GM12878 (cell line): ENCODE measurements around the gene UFD1. TPM values are rescaled to one million over a fixed set of nuclear protein-coding genes. Genes with fewer than 3 reads are reported as not detected.

Experiments used
- ATAC-seq: fragments of 200-7000 bp; cut with Tn5 transposase; 3 replicates; pipeline ENCODE4 v1.9.1; 2020; ENCODE audit warnings: mild to moderate bottlenecking, moderate library complexity
- BruUV-seq: library from RNA; stranded (reverse); fragments of 400-500 nt; replicated peaks from 2 replicates; lab custom pipeline; 2021; lab: Mats Ljungman, UMichigan
- CTCF ChIA-PET: fragments of 300-600 bp; sonication (Branson Sonifier 250); formaldehyde crosslinking; extraction: SDS; loops from one replicate; lab custom pipeline; 2021; ENCODE audit warnings: inconsistent platforms; lab: Yijun Ruan, JAX
- POLR2A ChIA-PET: fragments of 350-600 bp; formaldehyde crosslinking; extraction: SDS; loops from one replicate; lab custom pipeline; 2021; ENCODE audit warnings: inconsistent platforms; lab: Charles Lee
- RAD21 ChIA-PET: fragments of 300-600 bp; sonication (Branson Sonifier 250); formaldehyde crosslinking; loops from one replicate; lab custom pipeline; 2023; ENCODE audit warnings: antibody characterized with exemption; ENCODE audit not compliant: unreplicated experiment; lab: Charles Lee
- SMC1A ChIA-PET: fragments of 300-600 bp; sonication (Branson Sonifier 250); formaldehyde crosslinking; loops from one replicate; lab custom pipeline; 2023; ENCODE audit not compliant: unreplicated experiment, uncharacterized antibody; lab: Charles Lee
- DNase-seq: peaks from one replicate; pipeline ENCODE4 v3.0.0-alpha.2; 2011; ENCODE audit warnings: low read depth, low spot score
- FAIRE-seq: peaks from 3 replicates; lab custom pipeline; 2011; peaks lifted over from hg19 to GRCh38; lab: Jason Lieb, UNC
- H2AFZ ChIP-seq: 2 replicates; pipeline ENCODE4 v1.6.0; 2011; ENCODE audit warnings: low read depth, low read length, control low read depth; ENCODE audit not compliant: control insufficient read depth
- H3K27ac ChIP-seq: 2 replicates; pipeline ENCODE4 v1.5.1; 2011; ENCODE audit warnings: control low read depth; ENCODE audit not compliant: control insufficient read depth, insufficient read depth
- H3K27me3 ChIP-seq, 2 experiments: replicated peaks in 1 of 2; 2 replicates each; pipeline versions ENCODE4 v1.6.0 to v1.6.1; 2011; ENCODE audit warnings: low read length in 1 of 2; ENCODE audit not compliant: control insufficient read depth in 2 of 2, insufficient read depth in 2 of 2
- H3K36me3 ChIP-seq, 2 experiments: 2 replicates each; pipeline ENCODE4 v1.5.1; 2011; ENCODE audit warnings: low read length in 1 of 2; ENCODE audit not compliant: control insufficient read depth in 2 of 2, insufficient read depth in 2 of 2
- H3K4me1 ChIP-seq: 2 replicates; pipeline ENCODE4 v1.6.1; 2011; ENCODE audit warnings: mild to moderate bottlenecking, low read length, moderate library complexity, mixed read lengths; ENCODE audit not compliant: control insufficient read depth, insufficient read depth
- H3K4me2 ChIP-seq: 2 replicates; pipeline ENCODE4 v1.6.0; 2011; ENCODE audit warnings: control low read depth; ENCODE audit not compliant: control insufficient read depth, insufficient read depth
- H3K4me3 ChIP-seq: fragments of 200-600 bp; sonication (generic); 2 replicates; pipeline ENCODE4 v1.5.1; 2016
- H3K79me2 ChIP-seq: 2 replicates; pipeline ENCODE4 v1.6.0; 2011; ENCODE audit warnings: low read length; ENCODE audit not compliant: control insufficient read depth, insufficient read depth
- H3K9ac ChIP-seq: 2 replicates; pipeline ENCODE4 v1.8.0; 2011; ENCODE audit warnings: low read length, control low read depth, mixed read lengths; ENCODE audit not compliant: control insufficient read depth, insufficient read depth
- H3K9me3 ChIP-seq: replicated peaks from 3 replicates; pipeline ENCODE4 v1.5.1; 2011; ENCODE audit warnings: mild to moderate bottlenecking, low read length; ENCODE audit not compliant: control insufficient read depth, insufficient read depth
- H4K20me1 ChIP-seq: 2 replicates; pipeline ENCODE4 v1.6.0; 2011; ENCODE audit not compliant: control insufficient read depth, insufficient read depth
- ASH2L ChIP-seq: fragments of 300-600, 200-600 bp; sonication (generic); IDR thresholded peaks from 2 replicates; pipeline ENCODE4 v1.6.1; 2017; ENCODE audit warnings: low read depth, mild to moderate bottlenecking, borderline replicate concordance
- BHLHE40 ChIP-seq, 2 experiments: fragments of 450-650 bp in 1 of 2; IDR thresholded peaks; 2 replicates each; pipeline ENCODE4 v1.6.1; 2011 to 2017; ENCODE audit warnings: low read depth in 2 of 2, borderline replicate concordance in 1 of 2, improper control_type of control experiment in 1 of 2, low read length in 1 of 2, mild to moderate bottlenecking in 1 of 2
- CBFB ChIP-seq: IDR thresholded peaks from 2 replicates; pipeline ENCODE4 v1.6.1; 2016; ENCODE audit warnings: antibody characterized with exemption, low read depth
- CBX3 ChIP-seq: fragments of 200-600 bp; sonication (generic); IDR thresholded peaks from 2 replicates; pipeline ENCODE4 v1.6.1; 2016; ENCODE audit warnings: low read depth, borderline replicate concordance
- DPF2 ChIP-seq: fragments of 450-650 bp; IDR thresholded peaks from 2 replicates; pipeline ENCODE4 v1.6.1; 2017; ENCODE audit warnings: mild to moderate bottlenecking
- EP300 ChIP-seq, 2 experiments: fragments of 150-350 bp in 1 of 2; IDR thresholded peaks; 2 replicates each; pipeline ENCODE4 v1.6.1; 2011 to 2012; ENCODE audit warnings: low read depth in 2 of 2, low read length in 2 of 2, borderline replicate concordance in 1 of 2, improper control_type of control experiment in 1 of 2, inconsistent platforms in 1 of 2; ENCODE audit not compliant: control insufficient read depth in 1 of 2
- EZH2 ChIP-seq: IDR thresholded peaks from 2 replicates; pipeline ENCODE4 v1.6.1; 2012; ENCODE audit warnings: low read depth, mild to moderate bottlenecking, control low read depth, inconsistent platforms, low read length, borderline replicate concordance; ENCODE audit not compliant: control insufficient read depth
- MEF2B ChIP-seq: fragments of 450-650 bp; IDR thresholded peaks from 2 replicates; pipeline ENCODE4 v1.6.1; 2018; ENCODE audit warnings: mild to moderate bottlenecking, moderate library complexity; ENCODE audit not compliant: partially characterized antibody, poor library complexity, severe bottlenecking
- MTA2 ChIP-seq: fragments of 450-650 bp; IDR thresholded peaks from 2 replicates; pipeline ENCODE4 v1.6.1; 2016; ENCODE audit warnings: low read depth, mild to moderate bottlenecking, moderate library complexity
- MYB ChIP-seq: fragments of 150-350 bp; IDR thresholded peaks from 2 replicates; pipeline ENCODE4 v1.6.1; 2014; ENCODE audit warnings: mild to moderate bottlenecking, low read depth, low read length, borderline replicate concordance
- NFXL1 ChIP-seq: fragments of 450-650 bp; IDR thresholded peaks from 2 replicates; pipeline ENCODE4 v1.6.1; 2017; ENCODE audit warnings: antibody characterized with exemption, mild to moderate bottlenecking, borderline replicate concordance
- NR2F1 ChIP-seq: fragments of 450-650 bp; conservative IDR thresholded peaks from 2 replicates; pipeline ENCODE4 v1.6.1; 2017; ENCODE audit warnings: mild to moderate bottlenecking
- NRF1 ChIP-seq: conservative IDR thresholded peaks from 2 replicates; pipeline ENCODE4 v1.6.1; 2011; ENCODE audit warnings: mild to moderate bottlenecking, low read depth, low read length, improper control_type of control experiment
- RB1 ChIP-seq: fragments of 450-650 bp; formaldehyde crosslinking; IDR thresholded peaks from 2 replicates; pipeline ENCODE4 v1.6.1; 2017; ENCODE audit warnings: mild to moderate bottlenecking, borderline replicate concordance
- SMAD1 ChIP-seq: fragments of 450-650 bp; IDR thresholded peaks from 2 replicates; pipeline ENCODE4 v1.6.1; 2018; ENCODE audit warnings: mild to moderate bottlenecking, low read depth; ENCODE audit not compliant: partially characterized antibody
- STAT1 ChIP-seq: fragments of 450-650 bp; conservative IDR thresholded peaks from 2 replicates; pipeline ENCODE4 v1.6.1; 2014; ENCODE audit warnings: antibody characterized with exemption, mild to moderate bottlenecking
- TAF1 ChIP-seq: IDR thresholded peaks from 2 replicates; pipeline ENCODE4 v1.6.1; 2011; ENCODE audit warnings: mild to moderate bottlenecking, low read depth, low read length, borderline replicate concordance
- ZNF384 ChIP-seq: IDR thresholded peaks from 2 replicates; pipeline ENCODE4 v1.6.1; 2012; ENCODE audit warnings: low read depth, mild to moderate bottlenecking, low read length, improper control_type of control experiment, borderline replicate concordance
- WGBS: methylation state at CpG from one replicate; pipeline ENCODE4 v1.1.6; 2016; ENCODE audit warnings: low lambda C conversion rate; ENCODE audit not compliant: insufficient replicate concordance, insufficient coverage; ENCODE audit errors: missing lambda C conversion rate; 5-methylcytosine and 5-hydroxymethylcytosine counted together
- in situ Hi-C: fragments of 300-500 bp; cut with MboI; formaldehyde crosslinking; loops from 9 replicates; pipeline ENCODE4 v1.14.3; 2018; ENCODE audit warnings: mixed read lengths
- intact Hi-C: fragments of 100-400 bp; cut with micrococcal nuclease; formaldehyde crosslinking; loops from one replicate; pipeline ENCODE4 v1.14.2; 2022; ENCODE audit not compliant: unreplicated experiment
- polyA plus RNA-seq, 11 experiments: library from polyadenylated mRNA; depleted of rRNA in 4 of 11; unstranded in 6 of 11; stranded (reverse) in 5 of 11; fragments of >200 nt; fragmentation: Nextera tagmentation in 4 of 11; fragmentation: Illumina TruSeq in 1 of 11; extraction: Ambion mirVana in 4 of 11; extraction: Trizol in 1 of 11; gene quantifications; 1 replicate in 1 of 11; 2 replicates in 10 of 11; pipeline versions ENCODE4 v1.2.1 to v1.2.3, GENCODE V29; 2011 to 2016; ENCODE audit warnings: inconsistent platforms in 2 of 11, missing spikeins in 2 of 11, low read depth in 1 of 11
- total RNA-seq, 4 experiments: library from RNA; depleted of rRNA in 3 of 4; stranded (reverse); fragments of >200 nt in 3 of 4; fragmentation: Illumina TruSeq in 1 of 4; extraction: Trizol in 1 of 4; gene quantifications; 2 replicates each; pipeline versions ENCODE4 v1.2.1 to v1.2.3, GENCODE V29; 2013 to 2021

The UFD1 gene
- total and polyA plus RNA-seq, 10 of the 15 experiments (the other 5 are each of a cell fraction or from before 2014, with no cell fraction given), result 67.2 to 143 (median 117) TPM

DNA sequence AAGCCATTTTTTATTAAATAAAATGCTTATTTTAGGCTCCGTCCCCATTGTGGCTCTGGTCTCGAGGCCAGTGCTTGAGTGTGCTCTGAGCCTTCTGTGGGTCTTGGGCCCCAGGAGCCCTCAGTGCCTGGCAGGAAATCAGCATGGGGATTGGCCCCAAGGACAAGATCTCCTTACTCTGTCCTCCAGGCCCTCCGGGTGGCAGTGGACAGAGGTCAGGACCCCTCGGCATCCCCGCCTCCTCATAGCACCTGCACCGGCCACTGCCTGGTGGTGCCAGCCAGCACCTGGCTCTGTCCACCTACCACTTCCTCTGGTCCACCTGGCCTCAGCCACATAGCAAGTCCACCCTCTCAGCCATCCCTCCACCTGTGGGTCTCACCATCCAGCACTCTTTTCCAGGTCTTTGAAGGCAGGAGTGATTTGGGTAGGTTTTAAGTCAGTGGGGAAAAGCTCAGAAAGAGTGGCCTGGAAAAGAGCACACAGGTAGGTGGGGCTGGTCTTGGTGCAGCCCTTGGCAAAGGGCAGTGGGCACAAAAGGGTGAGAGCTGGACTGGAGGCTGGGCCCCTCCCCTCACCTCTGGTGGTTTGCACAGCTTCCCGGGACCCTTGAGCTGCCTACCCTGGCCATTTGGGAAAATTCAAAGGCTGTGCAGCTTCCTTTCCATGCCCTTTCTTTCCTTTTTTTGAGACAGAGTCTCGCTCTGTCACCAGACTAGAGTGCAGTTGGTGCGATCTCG lies 41.7 kb upstream of the UFD1 start:
- in situ Hi-C loops (no loop called here), intact Hi-C loops (no loop called here)
- no peak for TF ChIP-seq EP300 (IDR thresholded peaks at IDR 0.05; ENCODE audit: borderline replicate concordance in 1 of 2, control insufficient read depth in 1 of 2, low read depth in 2 of 2, low read length in 2 of 2)
- TF ChIP-seq ZNF384, result no peak
- TF ChIP-seq MYB, result no peak
- TF ChIP-seq CBFB, result no peak
- TF ChIP-seq STAT1, result no peak
- no peak for TF ChIP-seq BHLHE40 (IDR thresholded peaks at IDR 0.05; ENCODE audit: borderline replicate concordance in 1 of 2, low read depth in 2 of 2, low read length in 1 of 2)
- TF ChIP-seq NR2F1, result no peak
- no peak for DNase-seq
- no TSS peak for BruUV-seq
- ChIA-PET POLR2A (no interaction called here), RAD21 (no interaction called here), SMC1A (no interaction called here), CTCF (no interaction called here)
- over 99% methylated on average over 10 of the region's 10 CpGs for WGBS
- Histone ChIP-seq H3K4me2 (no peak overlapping the region), H3K79me2 (no peaks in the 10 kb centered on the region), H3K27me3 (peaks cover 0 to 2% of the 10 kb centered on the region in 2 experiments; a peak in 2 of 4 replicates), H3K4me1 (no peaks in the 10 kb centered on the region), H3K27ac (no peak overlapping the region), H4K20me1 (no peaks in the 10 kb centered on the region), H3K9me3 (no peaks in the 10 kb centered on the region), H3K36me3 (peaks cover 1 to 13% of the 10 kb centered on the region in 2 experiments; a peak in 2 of 4 replicates), H3K4me3 (no peak overlapping the region), H2AFZ (no peak overlapping the region), H3K9ac (no peak overlapping the region)
- ATAC-seq, result no peak
- FAIRE-seq, result no peak

DNA sequence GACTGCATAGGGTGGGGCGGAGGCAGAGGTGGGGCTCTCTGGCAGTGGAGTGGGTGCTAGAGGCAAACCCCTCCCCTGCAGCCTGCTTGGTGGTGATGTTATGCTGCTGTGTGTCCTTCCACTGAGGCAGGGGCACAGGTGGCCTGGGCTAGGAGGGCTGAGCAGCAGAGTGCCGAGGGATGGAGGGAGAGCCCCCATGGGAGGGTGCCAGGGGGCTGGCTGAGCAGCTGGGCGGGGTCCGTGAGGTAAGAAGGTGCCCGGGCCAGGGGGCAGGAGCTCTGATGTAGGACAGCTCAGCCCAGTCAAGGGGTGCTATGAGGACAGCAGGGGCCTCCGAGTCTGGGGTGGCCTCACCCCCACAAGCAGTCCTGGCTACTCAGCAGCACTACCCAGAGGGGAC lies 41.0 kb upstream of the UFD1 start:
- ChIA-PET CTCF (no interaction called here), POLR2A (no interaction called here), SMC1A (no interaction called here), RAD21 (no interaction called here)
- Histone ChIP-seq H3K9ac (no peak overlapping the region), H4K20me1 (no peaks in the 10 kb centered on the region), H2AFZ (no peak overlapping the region), H3K36me3 (peaks cover 2 to 15% of the 10 kb centered on the region in 2 experiments; a peak in 3 of 4 replicates), H3K79me2 (no peaks in the 10 kb centered on the region), H3K27ac (no peak overlapping the region), H3K4me2 (no peak overlapping the region), H3K9me3 (no peaks in the 10 kb centered on the region), H3K27me3 (peaks cover 0 to 2% of the 10 kb centered on the region in 2 experiments; a peak in 2 of 4 replicates), H3K4me1 (no peaks in the 10 kb centered on the region), H3K4me3 (no peak overlapping the region)
- TF ChIP-seq ASH2L, result no peak
- TF ChIP-seq DPF2, result no peak
- no peak for TF ChIP-seq MTA2
- TF ChIP-seq NFXL1, result no peak
- TF ChIP-seq MEF2B, result no peak
- no peak for TF ChIP-seq TAF1
- TF ChIP-seq NRF1, result no peak
- no peak for TF ChIP-seq CBX3
- TF ChIP-seq EZH2, result no peak
- no peak for TF ChIP-seq SMAD1
- no peak for TF ChIP-seq RB1
- intact Hi-C loops (no loop called here), in situ Hi-C loops (no loop called here)
- 92% methylated on average over 6 of the region's 6 CpGs for WGBS
- ATAC-seq (no peak), FAIRE-seq (no peak), DNase-seq (no peak)
- no TSS peak for BruUV-seq
